K562 (cell line): ENCODE measurements around the gene SUSD3.

Experiments used
- CTCF ChIP-seq, 3 experiments: IDR thresholded peaks in 2 of 3; conservative IDR thresholded peaks in 1 of 3; 2 replicates each; pipeline ENCODE4 v1.5.1; 2011 to 2012; ENCODE audit warnings: low read length in 3 of 3, mild to moderate bottlenecking in 3 of 3, control low read depth in 2 of 3, improper control_type of control experiment in 1 of 3, inconsistent platforms in 1 of 3, low read depth in 1 of 3, mixed read lengths in 1 of 3, moderate library complexity in 1 of 3; ENCODE audit not compliant: insufficient read depth in 2 of 3
- EZH2 ChIP-seq: IDR thresholded peaks from 2 replicates; pipeline ENCODE4 v1.6.1; 2012; ENCODE audit warnings: low read depth, mild to moderate bottlenecking, inconsistent platforms, low read length, borderline replicate concordance
- HNRNPLL ChIP-seq: fragments of 200-400 bp; formaldehyde crosslinking; IDR thresholded peaks from 2 replicates; pipeline ENCODE4 v1.6.1; 2017; ENCODE audit warnings: low read length, low read depth, mild to moderate bottlenecking; ENCODE audit not compliant: poor library complexity, severe bottlenecking
- TF ChIP-seq, protein P1 (sequence below): fragments of 250-450 bp; sonication (Bioruptor Pico); IDR thresholded peaks from 2 replicates; pipeline ENCODE4 v1.4.0; 2020; ENCODE audit warnings: mild to moderate bottlenecking, moderate library complexity

GRCh38 chr9:93077367-93077766 is 18.9 kb downstream of the SUSD3 start:
- no peak for TF ChIP-seq CTCF (IDR thresholded peaks at IDR 0.05 in 2 of 3, conservative IDR thresholded peaks at IDR 0.05 in 1 of 3; ENCODE audit: insufficient read depth in 2 of 3, low read depth in 1 of 3, low read length in 3 of 3)
- TF ChIP-seq EZH2: no peak
- TF ChIP-seq HNRNPLL: no peak
- TF ChIP-seq, protein P1, sequence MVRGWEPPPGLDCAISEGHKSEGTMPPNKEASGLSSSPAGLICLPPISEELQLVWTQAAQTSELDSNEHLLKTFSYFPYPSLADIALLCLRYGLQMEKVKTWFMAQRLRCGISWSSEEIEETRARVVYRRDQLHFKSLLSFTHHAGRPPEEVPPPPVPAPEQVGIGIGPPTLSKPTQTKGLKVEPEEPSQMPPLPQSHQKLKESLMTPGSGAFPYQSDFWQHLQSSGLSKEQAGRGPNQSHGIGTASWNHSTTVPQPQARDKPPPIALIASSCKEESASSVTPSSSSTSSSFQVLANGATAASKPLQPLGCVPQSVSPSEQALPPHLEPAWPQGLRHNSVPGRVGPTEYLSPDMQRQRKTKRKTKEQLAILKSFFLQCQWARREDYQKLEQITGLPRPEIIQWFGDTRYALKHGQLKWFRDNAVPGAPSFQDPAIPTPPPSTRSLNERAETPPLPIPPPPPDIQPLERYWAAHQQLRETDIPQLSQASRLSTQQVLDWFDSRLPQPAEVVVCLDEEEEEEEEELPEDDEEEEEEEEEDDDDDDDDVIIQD: no peak
